GM23248 (cell line): ENCODE data around the gene CSTA. TPM values are rescaled to one million over a fixed set of nuclear protein-coding genes. Genes with fewer than 3 reads are reported as not detected.

Source experiments
- DNase-seq: peaks from one replicate; pipeline ENCODE4 v3.0.0-alpha.2; 2015
- H2AFZ ChIP-seq: fragments of 200-600 bp; sonication (generic); 2 replicates; pipeline ENCODE4 v1.6.1; 2016; ENCODE audit warnings: antibody characterized with exemption
- H3F3A ChIP-seq: fragments of 200-600 bp; sonication (generic); 2 replicates; pipeline ENCODE4 v1.6.1; 2016; ENCODE audit warnings: mild to moderate bottlenecking, antibody characterized with exemption, mixed run types; ENCODE audit not compliant: insufficient read depth
- H3K27ac ChIP-seq: fragments of 200-600 bp; sonication (generic); 2 replicates; pipeline ENCODE4 v1.5.1; 2016; ENCODE audit warnings: mild to moderate bottlenecking
- H3K27me3 ChIP-seq: fragments of 200-600 bp; sonication (generic); replicated peaks from 2 replicates; pipeline ENCODE4 v1.6.1; 2016; ENCODE audit warnings: mild to moderate bottlenecking; ENCODE audit not compliant: insufficient read depth
- H3K36me3 ChIP-seq: fragments of 200-600 bp; sonication (generic); 2 replicates; pipeline ENCODE4 v1.6.1; 2016; ENCODE audit warnings: low read depth, mild to moderate bottlenecking
- H3K4me1 ChIP-seq: fragments of 200-600 bp; sonication (generic); 2 replicates; pipeline ENCODE4 v1.6.1; 2016; ENCODE audit warnings: mild to moderate bottlenecking; ENCODE audit not compliant: insufficient read depth
- H3K4me2 ChIP-seq: fragments of 200-600 bp; sonication (generic); one replicate; pipeline ENCODE4 v1.6.1; 2016; ENCODE audit warnings: mild to moderate bottlenecking; ENCODE audit not compliant: unreplicated experiment
- H3K4me3 ChIP-seq: fragments of 200-600 bp; sonication (generic); 2 replicates; pipeline ENCODE4 v1.5.1; 2016; ENCODE audit warnings: mild to moderate bottlenecking
- H3K79me2 ChIP-seq: fragments of 200-600 bp; sonication (generic); 2 replicates; pipeline ENCODE4 v1.6.1; 2016; ENCODE audit warnings: mild to moderate bottlenecking; ENCODE audit not compliant: insufficient read depth
- H3K9ac ChIP-seq: fragments of 200-600 bp; sonication (generic); 2 replicates; pipeline ENCODE4 v1.6.1; 2016; ENCODE audit warnings: mild to moderate bottlenecking
- H3K9me2 ChIP-seq: fragments of 200-600 bp; sonication (generic); 2 replicates; pipeline ENCODE4 v1.6.1; 2016; ENCODE audit warnings: mixed run types, mild to moderate bottlenecking, moderate library complexity; ENCODE audit not compliant: insufficient read depth
- H3K9me3 ChIP-seq: fragments of 200-600 bp; sonication (generic); one replicate; pipeline ENCODE4 v1.6.1; 2017; ENCODE audit warnings: low read depth
- H4K20me1 ChIP-seq: fragments of 200-600 bp; sonication (generic); 2 replicates; pipeline ENCODE4 v1.6.0; 2016; ENCODE audit not compliant: insufficient read depth
- EZH2 ChIP-seq: fragments of 200-600 bp; sonication (generic); IDR thresholded peaks from 2 replicates; pipeline ENCODE4 v1.6.1; 2018; ENCODE audit warnings: antibody characterized with exemption, mild to moderate bottlenecking; ENCODE audit not compliant: insufficient read depth, poor library complexity, severe bottlenecking
- EZH2phosphoT487 ChIP-seq: fragments of 200-600 bp; sonication (generic); IDR thresholded peaks from 2 replicates; pipeline ENCODE4 v1.6.1; 2018; ENCODE audit warnings: antibody characterized with exemption, moderate library complexity, mild to moderate bottlenecking, low read depth; ENCODE audit not compliant: insufficient read depth
- WGBS, 2 experiments: methylation state at CpG; one replicate each; pipeline ENCODE4 v1.1.6; 2015 to 2017; ENCODE audit warnings: low lambda C conversion rate in 2 of 2, low coverage in 1 of 2; ENCODE audit errors: missing lambda C conversion rate in 2 of 2; 5-methylcytosine and 5-hydroxymethylcytosine counted together
- in situ Hi-C: fragments of 300-500 bp; cut with MboI; formaldehyde crosslinking; loops from 2 replicates; pipeline ENCODE4 v1.15.0; 2020
- polyA plus RNA-seq: library from polyadenylated mRNA; unstranded; fragments of >200 nt; fragmentation: Nextera tagmentation; extraction: Ambion mirVana; gene quantifications from 2 replicates; pipeline ENCODE4 v1.2.1, GENCODE V29; 2016
- total RNA-seq: library from RNA; depleted of rRNA; stranded (reverse); fragments of >200 nt; shearing (Covaris generic); gene quantifications from 2 replicates; pipeline ENCODE4 v1.2.3, GENCODE V29; 2014; rRNA removed

Gene CSTA
- total and polyA plus RNA-seq, 2 experiments from 2014 or later = 1.8 to 5.3 TPM

- Histone ChIP-seq H3K4me1 (peaks cover 8% of the 10 kb centered on the region), H3K4me2 (no peak overlapping the region), H3K79me2 (peaks cover 66% of the 10 kb centered on the region), H3K4me3 (no peak overlapping the region), H3K36me3 (no peaks in the 10 kb centered on the region), H3K9me2 (no peaks in the 10 kb centered on the region), H4K20me1 (no peaks in the 10 kb centered on the region), H2AFZ (no peak overlapping the region), H3K9me3 (no peaks in the 10 kb centered on the region), H3K9ac (no peak overlapping the region), H3F3A (peaks cover 5% of the 10 kb centered on the region; the same call in 1 of the 2 replicates), H3K27ac (no peak overlapping the region), H3K27me3 (no peaks in the 10 kb centered on the region)
- no peak for DNase-seq
- in situ Hi-C loops = no loop called here
- TF ChIP-seq EZH2 = no peak
- TF ChIP-seq EZH2phosphoT487 = no peak
These were observed 64.1 kb downstream of the CSTA start for GRCh38 chr3:122389197-122389596.

DNA sequence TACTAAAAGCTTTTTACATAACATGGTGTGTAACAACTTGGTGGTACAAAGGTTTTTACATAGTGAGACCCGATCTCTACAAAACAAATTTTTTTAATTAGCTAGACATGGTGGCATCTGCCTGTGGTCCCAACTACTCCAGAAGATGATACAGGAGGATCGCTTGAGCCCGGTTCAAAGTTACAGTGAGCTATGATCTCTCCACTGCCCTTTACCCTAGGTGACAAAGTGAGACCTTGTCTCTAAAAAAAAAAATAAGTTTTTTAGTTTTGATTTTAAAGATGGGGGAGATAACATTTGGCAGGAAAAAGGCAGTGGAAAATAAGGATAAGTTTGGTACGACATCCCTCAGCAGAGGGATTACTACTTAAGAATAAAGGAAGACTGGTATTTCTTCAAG, 64.8 kb downstream of the CSTA start:
- in situ Hi-C loops = no loop called here
- H4K20me1 ChIP-seq = no peaks in the 10 kb centered on the region
- no peaks in the 10 kb centered on the region for H3K9me3 ChIP-seq
- no peak for DNase-seq
- peaks cover 60% of the 10 kb centered on the region for H3K79me2 ChIP-seq
- TF ChIP-seq EZH2phosphoT487 = no peak
- TF ChIP-seq EZH2 = no peak
- WGBS, 2 experiments = 80 to 89% methylated on average over 4 of the region's 4 CpGs
- no peak overlapping the region for H2AFZ ChIP-seq
- no peak overlapping the region for H3K9ac ChIP-seq
- H3K27ac ChIP-seq = no peak overlapping the region
- no peaks in the 10 kb centered on the region for H3K36me3 ChIP-seq
- H3K9me2 ChIP-seq = no peaks in the 10 kb centered on the region
- H3K4me3 ChIP-seq = no peak overlapping the region
- peaks cover 8% of the 10 kb centered on the region for H3F3A ChIP-seq
- H3K4me1 ChIP-seq = peaks cover 12% of the 10 kb centered on the region
- H3K27me3 ChIP-seq = no peaks in the 10 kb centered on the region
- no peak overlapping the region for H3K4me2 ChIP-seq

DNA sequence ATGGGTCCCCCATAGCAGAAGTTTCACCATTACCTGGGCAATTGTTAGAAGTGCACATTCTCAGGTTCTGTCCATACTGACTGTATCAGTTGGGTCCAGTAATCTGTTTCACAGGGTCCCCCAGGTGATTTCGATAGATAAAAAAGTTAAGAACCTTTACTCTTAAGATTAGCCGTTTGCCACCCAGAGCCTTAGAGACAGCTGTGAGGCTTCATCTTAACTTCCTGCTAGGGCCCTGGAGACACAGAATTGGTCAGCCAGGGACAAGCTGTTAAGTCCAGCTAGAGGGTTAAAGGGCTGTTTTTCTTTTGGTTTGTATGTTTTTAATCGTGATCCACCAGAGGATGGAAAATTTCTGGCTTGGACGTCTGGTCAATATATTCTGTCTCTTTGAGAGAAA, 65.6 kb downstream of the CSTA start:
- 57 to 60% methylated on average over 4 of the region's 4 CpGs for WGBS, 2 experiments
- no peak for DNase-seq
- peaks cover 11% of the 10 kb centered on the region for H3F3A ChIP-seq
- H3K4me3 ChIP-seq = no peak overlapping the region
- H3K9me2 ChIP-seq = no peaks in the 10 kb centered on the region
- no peaks in the 10 kb centered on the region for H3K9me3 ChIP-seq
- TF ChIP-seq EZH2 = no peak
- TF ChIP-seq EZH2phosphoT487 = no peak
- H3K79me2 ChIP-seq = peaks cover 53% of the 10 kb centered on the region
- H3K4me1 ChIP-seq = peaks cover 11% of the 10 kb centered on the region; the same call in 1 of the 2 replicates
- no peak overlapping the region for H3K4me2 ChIP-seq
- no peak overlapping the region for H3K27ac ChIP-seq
- no peaks in the 10 kb centered on the region for H3K36me3 ChIP-seq
- no peak overlapping the region for H2AFZ ChIP-seq
- no peaks in the 10 kb centered on the region for H4K20me1 ChIP-seq
- no peaks in the 10 kb centered on the region for H3K27me3 ChIP-seq
- no peak overlapping the region for H3K9ac ChIP-seq
- in situ Hi-C loops = no loop called here

Other genes starting within 250 kb of the CSTA start
- not detected in 2 replicates for gene CASR, start 141.6 kb upstream of the CSTA start, total RNA-seq
- not detected in 2 replicates for gene CASR, start 141.6 kb upstream of the CSTA start, polyA plus RNA-seq
- gene MIX23, start 58.0 kb downstream of the CSTA start, total RNA-seq = 12.3 and 33.1 TPM in 2 replicates
- gene MIX23, start 58.0 kb downstream of the CSTA start, polyA plus RNA-seq = 22.1 and 22.7 TPM in 2 replicates
- 8.0 and 25.2 TPM in 2 replicates for gene FAM162A, start 58.9 kb downstream of the CSTA start, total RNA-seq
- gene FAM162A, start 58.9 kb downstream of the CSTA start, polyA plus RNA-seq = 101 TPM in 2 replicates
- 5.4 and 5.6 TPM in 2 replicates for gene WDR5B, start 90.8 kb downstream of the CSTA start, total RNA-seq
- gene WDR5B, start 90.8 kb downstream of the CSTA start, polyA plus RNA-seq = 3.7 TPM in 2 replicates
- 34.0 and 46.8 TPM in 2 replicates for gene KPNA1, start 189.7 kb downstream of the CSTA start, total RNA-seq
- 62.6 and 65.2 TPM in 2 replicates for gene KPNA1, start 189.7 kb downstream of the CSTA start, polyA plus RNA-seq
- gene PARP9, start 239.1 kb downstream of the CSTA start, total RNA-seq = 15.2 and 16.4 TPM in 2 replicates
- gene PARP9, start 239.1 kb downstream of the CSTA start, polyA plus RNA-seq = 13.7 and 14.2 TPM in 2 replicates
- gene DTX3L, start 239.1 kb downstream of the CSTA start, total RNA-seq = 10.1 and 12.9 TPM in 2 replicates
- gene DTX3L, start 239.1 kb downstream of the CSTA start, polyA plus RNA-seq = 7.7 and 9.4 TPM in 2 replicates